ENCODE measurements around the gene PIBF1.

DNA sequence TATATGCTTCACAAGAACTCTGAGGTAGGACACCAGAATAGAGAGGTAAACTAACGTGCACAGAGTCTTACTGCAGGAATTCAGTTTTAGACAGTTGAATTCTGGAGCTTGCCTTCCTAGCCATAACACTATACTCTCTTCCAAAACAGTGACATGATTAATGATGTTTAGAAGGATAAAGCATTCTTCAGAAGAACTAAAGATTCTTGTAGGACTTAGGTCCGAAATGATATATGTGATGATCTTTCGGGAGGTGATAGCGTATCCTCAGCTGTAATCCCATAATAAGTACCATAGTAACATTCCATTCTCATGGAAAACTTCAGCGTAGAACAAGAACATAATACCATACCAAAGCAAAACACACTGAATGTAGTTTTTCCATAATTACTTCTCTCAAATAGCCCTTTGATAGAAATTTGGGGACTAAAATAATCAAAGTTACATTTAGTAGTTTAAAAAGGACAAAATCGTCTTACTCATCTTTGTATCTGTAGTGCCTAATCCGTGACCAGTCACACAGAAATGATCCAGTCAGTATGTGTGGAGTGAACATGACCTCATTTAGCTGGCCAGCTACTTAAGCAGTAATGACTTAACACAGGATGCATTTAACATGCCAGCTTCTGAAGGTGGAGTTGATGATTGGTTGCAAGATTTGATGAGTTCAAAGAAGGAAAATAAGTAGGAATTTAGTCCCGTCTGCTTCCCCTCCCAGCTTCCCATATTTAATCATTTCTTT lies 38.4 kb downstream of the PIBF1 start:
- TF ChIP-seq, protein P1, sequence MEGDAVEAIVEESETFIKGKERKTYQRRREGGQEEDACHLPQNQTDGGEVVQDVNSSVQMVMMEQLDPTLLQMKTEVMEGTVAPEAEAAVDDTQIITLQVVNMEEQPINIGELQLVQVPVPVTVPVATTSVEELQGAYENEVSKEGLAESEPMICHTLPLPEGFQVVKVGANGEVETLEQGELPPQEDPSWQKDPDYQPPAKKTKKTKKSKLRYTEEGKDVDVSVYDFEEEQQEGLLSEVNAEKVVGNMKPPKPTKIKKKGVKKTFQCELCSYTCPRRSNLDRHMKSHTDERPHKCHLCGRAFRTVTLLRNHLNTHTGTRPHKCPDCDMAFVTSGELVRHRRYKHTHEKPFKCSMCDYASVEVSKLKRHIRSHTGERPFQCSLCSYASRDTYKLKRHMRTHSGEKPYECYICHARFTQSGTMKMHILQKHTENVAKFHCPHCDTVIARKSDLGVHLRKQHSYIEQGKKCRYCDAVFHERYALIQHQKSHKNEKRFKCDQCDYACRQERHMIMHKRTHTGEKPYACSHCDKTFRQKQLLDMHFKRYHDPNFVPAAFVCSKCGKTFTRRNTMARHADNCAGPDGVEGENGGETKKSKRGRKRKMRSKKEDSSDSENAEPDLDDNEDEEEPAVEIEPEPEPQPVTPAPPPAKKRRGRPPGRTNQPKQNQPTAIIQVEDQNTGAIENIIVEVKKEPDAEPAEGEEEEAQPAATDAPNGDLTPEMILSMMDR (IDR thresholded peaks at IDR 0.05; ENCODE audit: borderline replicate concordance, extremely low read depth, low read length, poor library complexity, severe bottlenecking), result no peak
- TF ChIP-seq EZH2 (IDR thresholded peaks at IDR 0.05; ENCODE audit: borderline replicate concordance, low read depth, low read length, severe bottlenecking), result no peak

Data from DND-41 (cell line).